Right forelimb (tissue), 1 donor: ENCODE data around the gene C20orf204.

Source experiments
- DNase-seq: peaks from one replicate; pipeline ENCODE4 v3.0.0-alpha.2; 2018

Gene C20orf204

DNA sequence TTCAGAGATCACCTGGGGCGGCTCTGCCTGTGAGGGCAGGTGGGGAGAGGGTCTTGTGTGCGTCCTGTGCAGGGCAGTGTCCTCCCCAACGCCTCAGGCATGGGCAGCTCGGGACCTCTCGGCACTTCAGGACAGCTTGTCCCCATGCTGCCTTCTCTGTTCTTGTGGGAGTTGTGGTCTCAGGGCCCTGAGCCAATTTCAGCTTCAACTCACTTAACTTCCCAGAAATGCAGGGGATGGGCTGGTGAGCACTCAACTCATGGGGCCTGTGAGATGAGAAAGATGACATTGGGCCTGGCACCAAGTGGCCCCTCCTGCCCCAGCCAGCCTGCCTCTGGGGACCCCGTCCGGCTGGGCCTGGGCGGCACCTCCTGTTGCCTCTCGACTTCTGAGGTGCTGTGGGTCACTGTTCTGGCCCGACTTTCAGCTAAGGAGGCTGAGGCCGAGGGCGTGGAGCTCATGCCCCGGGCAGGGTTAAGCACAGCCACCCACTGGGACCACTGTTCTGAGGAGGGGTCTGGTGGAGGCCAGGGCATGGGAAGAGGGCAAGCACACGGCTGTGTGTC, 36.6 kb downstream of the C20orf204 start:
- DNase-seq: no peak

DNA sequence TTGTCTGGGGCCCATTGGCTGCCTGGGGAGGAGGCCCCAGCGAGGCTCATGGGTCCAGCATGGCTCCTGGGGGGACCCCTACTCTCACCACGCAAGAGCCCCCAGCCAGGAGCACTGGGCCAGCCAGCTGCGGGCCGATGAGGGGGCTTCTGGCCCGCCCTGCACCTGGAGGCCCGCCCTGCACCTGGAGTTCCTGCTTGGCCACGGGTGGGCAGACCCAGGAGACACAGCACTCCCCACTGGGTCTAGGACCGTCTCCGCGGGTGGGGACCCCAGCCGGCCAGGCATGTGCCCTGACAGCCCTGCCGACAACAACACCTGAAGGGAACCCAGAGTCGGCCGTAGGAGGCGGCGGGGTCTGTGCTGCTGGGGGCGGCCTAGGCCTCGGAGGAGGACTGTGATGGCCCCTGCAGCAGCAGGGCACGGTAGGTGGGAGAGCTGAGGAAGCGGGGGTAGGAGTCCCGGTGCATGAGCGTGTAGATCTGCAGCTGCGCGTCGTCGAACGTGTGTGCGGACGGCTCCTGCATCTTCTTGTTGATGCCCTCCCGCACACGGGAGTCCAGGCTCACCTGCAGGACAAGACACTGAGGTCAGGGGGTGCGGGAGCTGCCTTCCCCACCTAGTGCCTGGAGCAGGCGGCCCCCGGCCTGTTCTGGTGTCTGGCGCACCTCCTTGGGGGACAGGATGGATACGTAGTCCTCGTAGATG, 37.6 kb downstream of the C20orf204 start:
- no peak for DNase-seq

DNA sequence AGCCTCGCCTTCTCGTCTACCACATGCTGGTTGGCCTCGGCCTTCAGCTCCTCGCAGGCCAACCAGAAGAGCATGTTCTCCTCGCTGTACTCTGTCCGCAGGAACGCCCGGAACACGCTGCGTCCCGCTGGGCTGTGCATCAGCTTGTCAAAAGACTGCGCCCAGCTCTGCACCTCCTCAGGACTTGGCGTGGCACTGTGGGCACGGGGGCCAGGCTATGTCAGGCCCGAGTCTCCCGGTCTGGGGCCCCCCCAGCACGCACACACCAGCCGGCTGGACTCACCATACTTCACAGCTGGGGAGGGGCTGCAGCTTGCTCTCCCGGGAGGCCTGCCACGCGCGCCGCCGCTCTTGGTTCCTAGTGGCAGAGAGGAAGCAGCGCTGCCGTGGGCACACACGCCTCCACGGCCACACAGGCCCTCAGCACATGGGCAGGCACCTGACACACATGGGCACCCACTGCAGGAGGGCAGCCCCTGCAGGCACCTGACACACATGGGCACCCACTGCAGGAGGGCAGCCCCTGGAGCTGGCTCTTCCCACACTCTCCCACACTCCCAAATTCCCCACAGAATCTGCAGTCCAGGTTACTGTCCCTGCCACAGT, 38.3 kb downstream of the C20orf204 start:
- DNase-seq: no peak

DNA sequence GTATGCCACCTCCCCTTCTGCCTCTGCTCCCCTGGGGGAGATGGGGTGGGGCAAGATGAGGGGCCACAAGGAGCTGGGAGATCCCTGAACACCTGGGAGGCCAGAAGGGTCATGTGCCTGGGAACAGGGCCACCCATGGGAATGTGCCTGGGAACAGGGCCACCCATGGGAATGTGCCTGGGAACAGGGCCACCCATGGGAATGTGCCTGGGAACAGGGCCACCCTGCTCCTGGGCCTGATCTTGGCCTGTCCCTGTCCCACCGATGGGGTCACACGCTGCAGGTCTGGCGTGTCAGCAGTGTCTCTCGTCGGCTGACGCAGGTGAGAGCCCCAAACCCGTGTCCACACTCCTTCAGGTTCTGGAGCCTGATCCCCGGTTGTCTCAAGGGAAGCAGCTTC, 39.0 kb downstream of the C20orf204 start:
- DNase-seq: no peak

DNA sequence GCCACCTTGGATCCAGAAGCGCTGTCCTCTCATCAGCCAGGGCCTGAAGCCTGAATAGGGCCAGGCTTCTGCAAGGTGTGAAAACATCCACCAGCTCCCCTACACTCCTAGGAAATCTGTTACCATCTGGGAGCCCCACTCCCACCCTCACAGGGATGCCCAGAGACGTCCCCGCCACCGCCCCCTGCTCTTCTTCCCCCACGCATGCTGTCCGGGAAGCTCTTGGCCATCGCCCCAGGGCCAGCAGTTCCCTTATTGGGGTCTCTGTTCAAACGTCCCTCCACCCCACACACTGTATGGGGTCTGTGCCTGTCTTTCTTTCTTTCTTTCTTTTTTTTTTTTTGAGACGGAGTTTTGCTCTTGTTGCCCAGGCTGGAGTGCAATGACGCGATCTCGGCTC, 39.6 kb downstream of the C20orf204 start:
- no peak for DNase-seq

DNA sequence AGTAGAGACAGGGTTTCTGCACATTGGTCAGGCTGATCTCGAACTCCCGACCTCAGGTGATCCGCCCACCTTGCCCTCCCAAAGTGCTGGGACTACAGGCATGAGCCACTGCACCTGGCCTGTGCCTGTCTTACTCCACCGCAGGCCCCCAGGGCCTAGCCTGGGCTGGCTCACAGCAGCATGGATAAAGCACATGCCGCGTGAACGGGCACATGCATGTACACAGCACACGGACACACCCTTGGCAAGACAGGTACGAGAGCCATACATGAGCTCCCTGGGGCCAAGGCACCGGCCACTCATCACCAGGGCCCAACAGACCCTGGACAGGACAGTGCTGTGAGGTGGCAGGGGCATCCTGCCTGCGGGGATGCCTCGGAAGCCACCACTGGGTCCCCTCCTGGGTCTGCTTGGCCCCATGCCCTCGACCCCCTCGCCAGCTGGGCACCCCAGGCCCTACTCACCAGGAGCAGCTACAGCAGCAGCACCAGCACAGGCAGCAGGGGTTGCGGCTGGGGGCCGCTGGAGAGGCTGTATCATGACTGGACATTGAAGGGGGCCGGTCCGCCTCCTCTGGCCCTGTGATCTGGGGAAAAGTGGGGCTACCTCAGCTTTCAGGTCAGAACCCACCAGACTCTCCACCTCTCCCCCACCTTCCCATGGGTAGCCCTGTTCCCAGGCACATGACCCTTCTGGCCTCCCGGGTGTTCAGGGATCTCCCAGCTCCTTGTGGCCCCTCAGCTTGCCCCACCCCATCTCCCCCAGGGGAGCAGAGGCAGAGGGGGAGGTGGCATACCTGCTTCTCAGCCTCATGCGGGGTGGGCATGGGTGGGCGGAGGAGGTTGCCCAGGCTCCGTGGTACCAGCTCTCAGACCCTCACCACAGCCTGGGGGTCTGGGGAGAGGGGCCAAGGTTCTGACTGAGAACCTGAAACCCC, 40.3 kb downstream of the C20orf204 start:
- no peak for DNase-seq

DNA sequence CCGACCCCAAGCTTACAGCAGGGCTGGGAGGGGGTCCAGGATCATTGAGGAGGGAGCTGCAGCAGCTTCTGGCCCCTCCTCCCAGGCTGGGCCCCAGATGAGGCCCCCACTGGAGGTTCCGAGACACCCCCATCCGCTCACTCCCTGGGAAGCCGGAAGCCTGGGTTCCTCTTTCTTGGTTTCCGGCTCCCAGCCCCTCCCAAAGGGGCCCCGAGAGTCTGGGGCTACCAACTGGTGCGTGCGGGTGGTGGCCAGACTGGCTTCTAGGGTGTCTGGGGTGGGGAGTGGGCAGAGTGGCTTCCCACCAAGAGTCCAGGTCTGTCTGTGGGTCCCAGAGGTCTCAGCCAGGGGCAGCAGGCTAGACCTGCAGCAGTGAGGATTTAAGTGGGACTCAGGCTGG, 41.1 kb downstream of the C20orf204 start:
- DNase-seq: no peak

DNA sequence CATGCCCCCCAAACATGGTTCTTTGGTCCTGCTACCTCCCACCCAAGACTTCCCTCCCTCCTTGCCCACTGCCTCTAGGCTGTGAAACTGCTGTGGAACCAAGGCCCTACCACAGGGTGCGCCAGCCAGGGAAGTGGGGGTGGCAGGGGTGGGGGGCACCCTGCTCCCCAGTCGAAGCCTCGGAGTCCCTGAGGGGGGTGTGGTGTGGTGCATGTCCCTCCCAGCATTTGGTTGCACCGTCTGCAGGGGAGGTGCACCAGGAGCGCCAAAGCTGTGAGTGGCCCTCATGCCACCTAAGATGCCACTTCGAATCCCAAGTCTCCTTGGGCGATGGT, 41.5 kb downstream of the C20orf204 start:
- no peak for DNase-seq

DNA sequence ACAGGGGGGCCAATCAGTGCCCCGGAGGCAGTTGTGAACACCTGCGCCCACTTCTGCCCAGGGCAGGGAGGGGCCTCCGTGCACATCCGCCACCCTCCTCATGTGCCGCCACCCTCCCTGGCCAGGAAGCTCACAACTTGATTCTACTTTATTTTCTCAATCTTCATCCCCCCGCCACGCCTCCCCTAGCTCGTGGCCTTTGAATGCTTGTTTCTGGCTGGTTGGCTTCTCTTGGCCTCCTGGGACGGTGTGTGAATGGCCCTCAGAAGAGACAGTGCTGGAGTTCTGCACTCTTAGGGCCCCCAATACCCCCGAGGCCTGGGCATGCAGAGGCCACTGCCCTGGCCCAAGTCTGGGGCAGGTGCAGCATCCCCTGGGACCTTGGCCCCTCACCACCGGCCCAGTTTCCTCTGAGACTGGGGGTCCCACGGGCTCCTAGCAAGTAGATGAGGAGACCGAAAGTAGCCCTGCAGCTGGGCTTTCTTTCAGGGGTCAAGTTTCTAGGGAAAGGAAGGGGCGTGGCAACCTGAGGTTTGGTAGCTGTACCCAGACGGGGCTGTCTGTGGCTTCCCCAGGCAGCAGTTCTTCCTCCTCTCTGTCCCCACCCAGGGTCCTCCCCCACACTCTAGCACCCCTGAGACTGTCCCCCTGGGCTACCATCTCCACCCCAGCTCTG, 42.0 kb downstream of the C20orf204 start:
- DNase-seq: no peak

DNA sequence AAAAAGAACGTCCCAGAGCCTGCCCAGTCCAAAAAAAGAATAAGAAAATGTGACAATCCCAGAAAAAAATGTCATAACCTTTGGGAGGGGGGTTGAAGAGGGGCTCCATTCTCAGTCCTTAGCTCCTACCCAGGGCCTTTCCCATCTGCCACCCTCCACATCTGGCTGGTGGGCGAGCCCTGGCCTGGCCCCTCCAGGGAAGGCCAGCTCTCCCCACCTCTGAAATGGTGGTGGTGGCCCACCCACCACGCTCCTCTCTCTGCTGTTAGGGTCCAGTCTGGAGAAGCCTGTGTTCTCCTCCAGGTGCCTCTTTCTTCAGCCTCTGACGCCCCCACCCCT, 42.9 kb downstream of the C20orf204 start:
- no peak for DNase-seq

DNA sequence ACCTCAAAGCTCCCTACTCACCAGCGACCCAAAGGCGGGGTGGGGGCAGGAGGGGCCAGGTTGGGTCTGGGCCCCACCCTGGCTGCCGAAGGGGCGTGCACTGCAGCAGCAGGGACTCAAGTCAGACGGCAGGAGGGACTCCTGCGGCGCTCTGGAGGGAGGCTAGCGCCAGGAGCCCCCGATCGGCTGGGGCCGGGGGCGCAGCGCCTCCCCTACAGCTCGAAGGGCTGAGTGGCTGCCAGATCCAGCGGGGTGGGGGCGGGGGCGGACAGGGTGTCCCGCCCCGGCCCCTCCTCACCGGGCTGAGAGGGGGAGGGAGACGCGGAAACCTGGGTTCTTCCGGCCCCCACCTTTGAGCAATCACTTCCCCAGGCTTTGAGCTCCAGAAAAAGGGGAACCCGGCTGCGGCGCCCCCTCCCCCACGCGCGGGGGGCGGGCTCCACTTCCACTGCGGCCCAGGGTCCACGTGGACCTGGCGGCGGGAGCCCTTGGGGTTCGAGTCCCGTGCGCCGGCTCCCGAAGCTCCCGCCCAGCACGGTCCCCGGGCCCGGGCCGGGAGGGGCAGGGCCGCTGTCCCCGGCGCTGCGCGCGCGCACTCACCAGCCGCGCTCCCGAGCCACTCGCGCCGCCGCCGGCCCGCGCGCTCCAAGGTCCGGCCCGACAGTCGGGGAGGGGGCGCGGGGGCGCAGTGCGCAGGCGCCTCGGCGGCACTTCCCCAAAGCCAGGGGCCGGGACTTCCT, 43.5 kb downstream of the C20orf204 start, which contains the start of gene RGS19:
Gene RGS19 (minus strand): TSS at position 246 of the 740 bp plus-strand sequence. CDS start 2,632 bp downstream, outside the sequence.
- peak; percentile 86 for DNase-seq

DNA sequence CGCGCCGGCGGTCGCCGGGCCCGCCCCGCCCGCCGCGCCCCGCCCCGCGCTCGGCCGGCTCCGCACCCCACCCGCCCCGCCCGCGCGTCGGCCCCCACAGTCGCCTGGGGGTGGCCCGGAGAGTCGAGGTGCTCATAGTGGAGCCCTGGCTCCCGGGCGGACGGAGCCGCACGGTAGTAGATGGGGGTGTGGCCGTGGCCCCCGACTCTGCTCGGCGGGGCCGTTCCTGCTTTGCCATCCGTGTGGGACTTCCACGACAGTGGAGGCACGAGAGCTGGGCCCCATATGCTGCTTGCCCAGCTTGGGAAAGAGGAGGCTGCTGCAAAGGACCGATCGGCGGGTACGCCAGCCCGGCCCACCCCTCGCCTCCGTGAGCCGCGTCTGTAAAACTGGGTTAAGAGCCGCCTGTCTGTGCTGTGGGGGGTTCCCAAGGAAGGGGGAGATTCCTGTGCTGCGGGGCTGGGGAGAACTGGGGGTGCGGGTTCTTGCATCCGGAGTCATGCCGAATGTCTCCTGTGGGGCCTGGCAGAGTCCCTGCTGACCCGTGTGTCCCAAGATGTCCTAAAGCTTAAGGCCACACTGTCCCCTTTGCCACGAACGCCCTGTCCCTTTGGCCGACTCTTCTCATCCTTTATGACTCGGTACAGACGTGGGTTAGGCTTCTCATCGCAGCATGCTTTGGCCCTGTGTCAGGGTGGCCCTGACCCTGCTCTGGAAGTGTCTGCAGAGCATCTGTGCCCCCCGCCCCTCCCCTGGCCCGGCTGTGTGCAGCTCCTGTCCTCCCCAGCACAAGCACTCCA, 44.2 kb downstream of the C20orf204 start, which contains the start of gene OPRL1:
Gene OPRL1 (plus strand): TSS at position 70 of the 800 bp plus-strand sequence. CDS start 12,639 bp downstream, outside the sequence.
- DNase-seq: peak; percentile 45

DNA sequence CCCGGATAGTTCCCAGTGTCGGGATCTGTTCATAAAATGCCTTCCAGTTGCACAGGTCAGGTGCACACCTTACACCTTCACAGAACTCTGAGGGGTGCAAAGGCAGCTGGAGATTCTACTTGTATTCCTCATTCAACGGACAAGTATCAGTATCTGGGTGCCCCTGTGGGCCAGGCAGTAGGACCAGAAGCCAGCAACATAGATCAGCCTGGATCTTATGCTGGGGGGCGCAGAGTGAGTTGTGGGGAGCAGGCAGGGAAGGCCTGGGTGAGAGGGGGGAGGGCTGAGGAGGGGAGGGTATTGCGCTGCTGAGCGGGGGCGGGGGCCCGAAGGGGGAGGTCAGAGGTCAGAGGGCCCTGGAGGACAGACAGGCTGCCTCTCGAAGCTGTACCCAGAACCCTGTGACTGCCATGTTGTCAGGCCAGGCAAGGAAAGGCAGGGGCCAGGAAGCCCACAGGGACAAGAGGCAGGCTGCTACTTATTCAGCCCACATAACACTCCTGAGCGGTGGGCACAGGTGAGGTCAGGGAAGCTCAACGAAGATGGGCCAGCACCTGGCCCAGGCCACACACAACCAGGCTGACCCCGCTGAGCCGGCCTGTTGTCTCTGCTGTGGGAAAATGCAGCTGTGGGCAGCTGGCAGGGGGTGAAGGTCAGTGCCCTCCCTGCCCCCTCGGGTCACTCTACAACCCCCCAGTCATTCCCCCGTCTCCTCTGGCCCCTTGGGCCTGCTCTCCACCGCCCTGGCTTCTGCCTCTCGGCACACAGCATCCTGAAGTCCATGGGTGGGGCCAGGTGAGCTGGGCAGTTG, 45.0 kb downstream of the C20orf204 start:
- DNase-seq: no peak

DNA sequence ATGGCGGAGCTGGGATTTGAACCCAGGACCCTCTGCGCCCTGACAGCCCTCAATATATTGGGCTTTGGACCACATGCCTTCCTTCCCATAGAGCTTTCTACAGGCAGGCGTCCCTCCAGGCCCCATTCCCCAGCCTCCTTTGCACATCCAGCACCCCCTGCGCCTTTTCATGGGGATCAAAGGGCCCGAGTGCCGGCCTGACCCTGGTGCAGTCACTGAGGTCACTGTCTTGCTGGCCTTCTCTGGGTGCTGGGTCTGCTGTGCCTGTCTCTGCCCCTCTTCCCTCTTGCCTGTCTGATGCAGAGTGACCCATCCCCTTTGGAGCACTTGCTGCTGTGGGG, 45.6 kb downstream of the C20orf204 start:
- no peak for DNase-seq

DNA sequence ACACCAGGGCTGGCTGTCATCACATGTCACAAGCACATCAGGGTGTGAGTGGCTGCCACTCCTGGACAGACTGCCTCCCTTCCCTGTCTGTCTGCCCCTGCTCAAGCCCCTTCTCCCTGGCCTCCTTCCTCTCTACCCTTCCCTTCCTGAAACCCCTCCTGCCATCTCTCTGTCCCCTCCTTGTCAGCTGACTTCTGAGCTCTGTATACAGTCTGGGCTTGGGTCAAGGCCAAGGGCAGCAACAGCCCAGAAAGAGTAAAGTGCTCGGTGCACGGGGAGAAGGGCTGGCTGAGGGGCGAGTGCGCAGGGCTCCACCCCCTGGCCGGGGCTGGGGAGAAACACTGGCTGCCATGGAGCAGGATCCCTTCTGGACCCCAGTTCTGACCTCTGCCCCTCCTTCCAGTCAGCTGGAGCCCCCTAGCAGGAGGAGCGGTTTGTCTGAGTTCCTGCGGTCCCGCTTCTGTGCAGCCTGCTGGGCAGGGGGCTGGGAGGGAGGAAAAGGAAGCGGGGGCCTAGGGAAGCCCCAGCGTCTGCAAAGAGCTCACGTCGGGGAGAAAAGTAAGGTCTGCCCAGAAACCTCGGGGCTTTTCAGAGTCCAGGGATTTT, 46.2 kb downstream of the C20orf204 start:
- DNase-seq: no peak

DNA sequence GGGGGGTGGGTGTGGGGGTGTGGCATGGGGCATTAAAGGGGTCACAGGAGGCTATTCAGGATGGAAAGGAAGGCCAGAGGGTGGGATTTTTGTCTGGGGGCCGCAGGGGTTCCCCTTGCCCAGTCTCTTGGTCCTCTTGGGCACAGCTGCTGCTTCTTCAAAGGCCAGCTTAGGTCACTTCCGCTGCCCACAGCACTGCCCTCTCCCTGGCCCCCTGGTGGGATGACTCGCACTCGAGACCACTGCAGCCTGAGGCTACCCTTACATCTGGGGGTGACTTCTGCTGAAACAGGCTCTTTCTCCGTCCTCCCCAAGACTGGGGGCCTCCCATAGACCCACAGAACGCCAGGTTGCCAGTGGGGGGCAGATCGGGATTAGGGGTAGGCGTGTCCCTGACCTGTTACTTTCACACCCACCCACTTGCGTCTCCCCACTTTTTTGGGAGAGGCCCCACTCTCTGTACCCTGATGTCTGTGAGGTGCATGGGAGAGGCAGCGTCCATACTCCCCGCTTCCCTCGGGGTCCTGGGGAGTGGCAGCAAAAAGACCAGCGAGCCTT, 46.9 kb downstream of the C20orf204 start:
- no peak for DNase-seq

DNA sequence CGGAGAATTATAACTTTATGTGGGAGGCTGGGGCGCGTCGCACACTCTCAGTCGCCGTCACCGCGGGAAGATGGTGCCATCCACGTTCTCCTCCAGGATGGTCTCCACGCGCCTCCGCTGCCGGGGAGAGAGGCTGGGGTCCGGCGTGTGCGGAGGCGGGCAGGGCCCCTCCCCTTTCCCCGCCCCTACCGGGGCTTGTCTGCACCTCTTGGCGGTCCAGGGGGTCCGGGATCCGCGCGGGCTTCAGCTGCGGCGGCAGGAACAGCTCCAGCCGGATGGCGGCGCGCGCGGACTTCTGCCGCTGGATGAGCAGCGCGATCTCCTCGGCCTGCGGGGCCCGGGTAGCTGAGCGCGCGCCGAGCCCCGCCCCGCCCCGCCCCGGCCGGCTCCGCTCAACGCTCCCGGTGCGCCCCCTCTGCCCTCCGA, 47.4 kb downstream of the C20orf204 start:
- DNase-seq: peak; percentile 86

DNA sequence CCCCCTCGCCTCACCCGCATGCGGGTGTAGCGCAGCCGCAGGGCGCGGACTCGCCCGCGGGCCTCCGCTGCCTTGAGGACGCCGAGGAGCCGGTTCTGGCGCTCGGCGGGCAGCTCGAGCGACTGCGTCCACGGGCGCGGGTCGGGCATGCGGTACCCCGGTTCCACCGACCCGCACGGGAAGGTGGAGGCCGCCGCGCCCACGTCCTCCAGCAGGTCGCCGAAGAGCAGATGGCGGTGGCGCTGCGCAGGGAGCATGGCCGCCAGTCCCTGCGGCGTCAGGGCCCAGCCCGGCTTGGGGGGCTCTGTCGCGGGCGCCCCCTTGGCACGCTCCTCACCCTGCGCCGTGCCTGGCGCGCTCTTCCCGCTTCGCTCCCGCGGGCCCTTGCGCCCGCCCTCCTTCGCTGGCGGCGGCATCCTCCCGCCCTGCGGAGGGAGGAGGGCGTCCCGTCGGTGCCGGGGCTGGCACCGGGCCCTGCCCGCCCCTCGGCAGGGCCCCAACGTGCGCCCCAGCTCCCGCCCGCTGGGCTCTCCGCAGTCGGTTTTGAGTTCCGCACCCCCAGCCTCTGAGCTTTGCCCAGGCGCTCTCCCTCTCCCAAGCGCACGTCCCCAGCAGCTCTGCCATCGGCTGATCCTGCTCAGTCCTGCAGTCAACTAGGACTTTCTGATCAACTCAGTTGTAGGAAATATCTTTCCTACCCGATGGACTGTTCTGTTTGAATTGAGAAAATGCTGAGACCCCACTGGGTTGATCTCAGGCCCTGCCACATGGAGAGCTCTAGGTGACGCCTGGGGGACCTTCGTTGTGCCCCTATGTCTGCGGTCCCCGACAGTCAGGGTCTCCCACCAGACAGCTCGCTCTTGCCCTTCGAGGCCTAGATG, 48.1 kb downstream of the C20orf204 start, which contains the start of gene LKAAEAR1:
Gene LKAAEAR1 (minus strand): TSS at position 595 of the 881 bp plus-strand sequence. CDS start 179 bp downstream, at position 416.
- no peak for DNase-seq
